ES-I3 (cell line): ENCODE results near the gene CDH7.

ENCODE experiments used
- H3K36me3 ChIP-seq: 2 replicates; pipeline ENCODE4 v1.6.1; 2013; ENCODE audit warnings: mild to moderate bottlenecking, low read length, control low read depth, moderate library complexity; ENCODE audit not compliant: insufficient read depth
- H3K4me1 ChIP-seq: 2 replicates; pipeline ENCODE4 v1.6.1; 2013; ENCODE audit warnings: mild to moderate bottlenecking, control low read depth, low read length; ENCODE audit not compliant: insufficient read depth
- H3K9ac ChIP-seq: 2 replicates; pipeline ENCODE4 v1.6.1; 2013; ENCODE audit warnings: low read depth, mild to moderate bottlenecking, low read length, moderate library complexity
- H3K9me3 ChIP-seq: 2 replicates; pipeline ENCODE4 v1.6.1; 2013; ENCODE audit warnings: mild to moderate bottlenecking, low read length, moderate library complexity; ENCODE audit not compliant: control insufficient read depth, insufficient read depth

Gene CDH7

DNA sequence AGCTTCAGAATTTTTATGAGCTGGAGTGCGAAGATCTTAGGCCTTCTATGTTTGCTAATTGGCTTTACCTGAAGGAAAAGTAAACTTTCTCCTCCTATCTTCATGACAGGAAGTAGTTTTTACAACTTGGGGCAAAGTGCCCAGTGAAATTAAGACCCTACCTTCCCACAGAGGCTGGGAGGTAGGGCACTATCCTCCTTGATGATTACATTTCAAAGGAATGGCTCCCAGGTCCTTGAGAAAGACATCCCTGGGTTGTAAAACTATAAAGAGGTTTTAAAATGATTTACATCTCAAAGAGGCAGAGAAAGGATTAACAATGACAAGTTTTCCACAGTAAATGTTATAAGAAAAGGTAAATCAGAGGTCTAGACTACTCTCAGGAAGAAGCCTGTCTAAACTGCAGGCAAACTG is 155.8 kb downstream of the CDH7 start:
- H3K9me3 ChIP-seq: no peaks in the 10 kb centered on the region
- no peak overlapping the region for H3K9ac ChIP-seq
- peaks cover 5% of the 10 kb centered on the region; the same call in 1 of the 2 replicates for H3K4me1 ChIP-seq
- H3K36me3 ChIP-seq: no peaks in the 10 kb centered on the region

GRCh38 chr18:65907281-65907680 is 156.5 kb downstream of the CDH7 start:
- Histone ChIP-seq H3K9ac (no peak overlapping the region), H3K4me1 (peaks cover 5% of the 10 kb centered on the region; the same call in 1 of the 2 replicates), H3K36me3 (no peaks in the 10 kb centered on the region), H3K9me3 (no peaks in the 10 kb centered on the region)

DNA sequence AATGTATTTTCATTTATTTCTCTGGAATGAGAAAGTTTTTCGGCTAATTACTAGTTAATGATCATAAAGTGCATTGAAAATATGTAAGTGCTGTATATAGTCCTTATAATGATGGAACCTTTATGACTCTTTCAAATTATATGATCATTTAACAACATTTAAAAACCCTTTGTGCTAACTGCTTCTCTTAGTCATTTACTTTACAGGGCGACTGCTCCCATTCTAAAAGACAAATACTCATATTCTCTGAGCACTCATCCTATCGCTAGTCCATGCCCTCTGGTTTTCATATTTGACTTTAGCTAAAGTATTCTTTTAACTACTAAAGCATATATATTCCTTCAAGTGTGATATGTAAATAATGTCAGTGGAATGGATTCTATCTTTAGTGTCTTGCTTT is 168.2 kb downstream of the CDH7 start:
- no peaks in the 10 kb centered on the region for H3K4me1 ChIP-seq
- no peak overlapping the region for H3K9ac ChIP-seq
- no peaks in the 10 kb centered on the region for H3K9me3 ChIP-seq
- H3K36me3 ChIP-seq: no peaks in the 10 kb centered on the region

- Histone ChIP-seq H3K9me3 (no peaks in the 10 kb centered on the region), H3K9ac (no peak overlapping the region), H3K36me3 (no peaks in the 10 kb centered on the region), H3K4me1 (no peaks in the 10 kb centered on the region)
Observed at GRCh38 chr18:65919663-65920062, 168.9 kb downstream of the CDH7 start.

DNA sequence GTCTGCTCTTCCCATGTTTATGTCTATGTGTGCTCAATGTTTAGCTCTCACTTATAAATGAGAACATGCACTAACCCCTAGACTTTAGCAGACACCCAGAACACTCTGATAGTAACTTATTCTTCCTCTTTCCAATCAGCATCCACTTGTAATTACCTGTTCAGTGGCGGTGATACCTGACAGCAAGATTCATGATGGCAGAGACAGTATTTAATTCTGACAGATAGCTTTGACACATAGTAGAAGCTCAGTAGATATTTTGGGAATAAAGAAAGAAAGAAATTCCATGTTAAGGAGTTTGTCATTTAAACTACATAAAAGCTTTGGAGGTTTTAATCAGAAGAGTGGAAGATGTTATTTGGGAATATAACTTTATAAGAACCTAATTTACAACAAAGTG is 171.3 kb downstream of the CDH7 start:
- no peaks in the 10 kb centered on the region for H3K9me3 ChIP-seq
- no peaks in the 10 kb centered on the region for H3K4me1 ChIP-seq
- H3K36me3 ChIP-seq: no peaks in the 10 kb centered on the region
- no peak overlapping the region for H3K9ac ChIP-seq

DNA sequence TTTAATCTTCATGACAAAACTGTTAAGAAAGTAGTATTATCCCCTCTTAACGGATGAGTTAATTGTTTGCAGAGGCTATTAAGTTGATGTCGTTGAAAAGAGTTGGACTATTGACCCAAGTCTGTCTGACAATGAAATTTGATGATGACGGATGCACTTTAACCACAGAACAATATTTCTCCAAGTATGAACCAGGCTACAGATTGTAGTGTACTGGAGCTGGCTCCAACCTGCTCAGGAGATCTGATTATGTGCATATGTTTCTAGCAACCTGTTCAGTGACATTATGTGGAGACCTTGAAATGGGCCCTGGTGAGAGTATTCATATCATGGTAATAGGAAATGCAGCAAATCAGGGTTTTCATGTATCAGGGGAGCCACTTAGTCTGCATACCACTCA is 174.1 kb downstream of the CDH7 start:
- no peak overlapping the region for H3K9ac ChIP-seq
- H3K36me3 ChIP-seq: no peaks in the 10 kb centered on the region
- H3K4me1 ChIP-seq: no peaks in the 10 kb centered on the region
- no peaks in the 10 kb centered on the region for H3K9me3 ChIP-seq

DNA sequence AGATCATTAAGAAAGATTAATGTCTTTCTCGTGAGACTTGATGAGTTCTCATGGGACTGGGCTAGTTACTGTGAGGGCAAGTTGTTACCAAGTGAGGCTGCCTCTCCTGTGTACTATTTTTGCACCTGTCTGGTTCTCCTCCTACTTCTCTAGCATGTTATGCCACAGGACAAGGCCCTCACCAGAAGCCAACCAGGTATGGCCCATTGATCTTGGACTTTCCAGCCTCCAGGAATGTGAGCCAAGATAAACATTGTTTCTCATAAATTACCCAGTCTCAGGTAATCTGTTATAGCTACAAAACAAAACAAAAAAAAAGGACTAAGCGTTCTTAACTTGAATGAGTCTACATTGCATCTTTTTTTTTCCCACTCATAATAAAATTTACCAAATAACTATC is 184.1 kb downstream of the CDH7 start:
- no peaks in the 10 kb centered on the region for H3K4me1 ChIP-seq
- H3K9ac ChIP-seq: no peak overlapping the region
- H3K9me3 ChIP-seq: no peaks in the 10 kb centered on the region
- no peaks in the 10 kb centered on the region for H3K36me3 ChIP-seq

GRCh38 chr18:65936678-65937077 is 185.9 kb downstream of the CDH7 start:
- H3K36me3 ChIP-seq: no peaks in the 10 kb centered on the region
- no peaks in the 10 kb centered on the region for H3K9me3 ChIP-seq
- H3K9ac ChIP-seq: no peak overlapping the region
- H3K4me1 ChIP-seq: peaks cover 3% of the 10 kb centered on the region; the same call in 1 of the 2 replicates

GRCh38 chr18:65937180-65937579 is 186.4 kb downstream of the CDH7 start:
- H3K4me1 ChIP-seq: peaks cover 8% of the 10 kb centered on the region; the same call in 1 of the 2 replicates
- H3K9me3 ChIP-seq: no peaks in the 10 kb centered on the region
- H3K36me3 ChIP-seq: no peaks in the 10 kb centered on the region
- no peak overlapping the region for H3K9ac ChIP-seq

GRCh38 chr18:65938592-65939372 is 188.0 kb downstream of the CDH7 start:
- peaks cover 19% of the 10 kb centered on the region for H3K4me1 ChIP-seq
- no peaks in the 10 kb centered on the region for H3K9me3 ChIP-seq
- H3K9ac ChIP-seq: no peak overlapping the region
- H3K36me3 ChIP-seq: no peaks in the 10 kb centered on the region
